ENCODE data around the gene ANKRD27. TPM values are rescaled to one million over a fixed set of nuclear protein-coding genes. Genes with fewer than 3 reads are reported as not detected.

ANKRD27 gene
- 37.0 and 40.2 TPM in 2 replicates for total RNA-seq (ENCODE audit: low replicate concordance)
- long read RNA-seq, full-length matches to known transcripts: 8 of 65 reads
- long read RNA-seq, partial matches to known transcripts: 31 of 65 reads
- long read RNA-seq, other reads (novel, unspliced or antisense): 26 of 65 reads

GRCh38 chr19:32674931-32675719, at the start of gene ANKRD27:
Gene ANKRD27 (minus strand): TSS chr19:32675180. CDS start chr19:32659015, 16,165 bp downstream.
- H3K27ac Mint-ChIP-seq: peak within 1 kb of the TSS; percentile 85
- peak; percentile 99 for DNase-seq (ENCODE audit: extremely low spot score, unreplicated experiment)
- peaks cover under 1% of the 10 kb centered on the region for H3K36me3 Mint-ChIP-seq
- TF ChIP-seq, protein P1, sequence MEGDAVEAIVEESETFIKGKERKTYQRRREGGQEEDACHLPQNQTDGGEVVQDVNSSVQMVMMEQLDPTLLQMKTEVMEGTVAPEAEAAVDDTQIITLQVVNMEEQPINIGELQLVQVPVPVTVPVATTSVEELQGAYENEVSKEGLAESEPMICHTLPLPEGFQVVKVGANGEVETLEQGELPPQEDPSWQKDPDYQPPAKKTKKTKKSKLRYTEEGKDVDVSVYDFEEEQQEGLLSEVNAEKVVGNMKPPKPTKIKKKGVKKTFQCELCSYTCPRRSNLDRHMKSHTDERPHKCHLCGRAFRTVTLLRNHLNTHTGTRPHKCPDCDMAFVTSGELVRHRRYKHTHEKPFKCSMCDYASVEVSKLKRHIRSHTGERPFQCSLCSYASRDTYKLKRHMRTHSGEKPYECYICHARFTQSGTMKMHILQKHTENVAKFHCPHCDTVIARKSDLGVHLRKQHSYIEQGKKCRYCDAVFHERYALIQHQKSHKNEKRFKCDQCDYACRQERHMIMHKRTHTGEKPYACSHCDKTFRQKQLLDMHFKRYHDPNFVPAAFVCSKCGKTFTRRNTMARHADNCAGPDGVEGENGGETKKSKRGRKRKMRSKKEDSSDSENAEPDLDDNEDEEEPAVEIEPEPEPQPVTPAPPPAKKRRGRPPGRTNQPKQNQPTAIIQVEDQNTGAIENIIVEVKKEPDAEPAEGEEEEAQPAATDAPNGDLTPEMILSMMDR (conservative IDR thresholded peaks at IDR 0.05): no peak
- H3K4me1 Mint-ChIP-seq (ENCODE audit: unreplicated experiment): peaks cover 15% of the 10 kb centered on the region
- peak within 1 kb of the TSS; percentile 96 for H3K4me3 Mint-ChIP-seq
- H3K27me3 Mint-ChIP-seq: peaks cover 12% of the 10 kb centered on the region
- no peaks in the 10 kb centered on the region for H3K9me3 Mint-ChIP-seq

GRCh38 chr19:32720936-32721250, 45.9 kb upstream of the ANKRD27 start:
- peaks cover 6% of the 10 kb centered on the region for H3K4me1 Mint-ChIP-seq (ENCODE audit: unreplicated experiment)
- TF ChIP-seq, protein P1 (conservative IDR thresholded peaks at IDR 0.05): no peak
- H3K36me3 Mint-ChIP-seq: peaks cover 4% of the 10 kb centered on the region
- H3K27ac Mint-ChIP-seq: no peak overlapping the region
- peaks cover 4% of the 10 kb centered on the region for H3K9me3 Mint-ChIP-seq
- no peak for DNase-seq (ENCODE audit: extremely low spot score, unreplicated experiment)
- no peaks in the 10 kb centered on the region for H3K27me3 Mint-ChIP-seq
- no peak overlapping the region for H3K4me3 Mint-ChIP-seq

DNA sequence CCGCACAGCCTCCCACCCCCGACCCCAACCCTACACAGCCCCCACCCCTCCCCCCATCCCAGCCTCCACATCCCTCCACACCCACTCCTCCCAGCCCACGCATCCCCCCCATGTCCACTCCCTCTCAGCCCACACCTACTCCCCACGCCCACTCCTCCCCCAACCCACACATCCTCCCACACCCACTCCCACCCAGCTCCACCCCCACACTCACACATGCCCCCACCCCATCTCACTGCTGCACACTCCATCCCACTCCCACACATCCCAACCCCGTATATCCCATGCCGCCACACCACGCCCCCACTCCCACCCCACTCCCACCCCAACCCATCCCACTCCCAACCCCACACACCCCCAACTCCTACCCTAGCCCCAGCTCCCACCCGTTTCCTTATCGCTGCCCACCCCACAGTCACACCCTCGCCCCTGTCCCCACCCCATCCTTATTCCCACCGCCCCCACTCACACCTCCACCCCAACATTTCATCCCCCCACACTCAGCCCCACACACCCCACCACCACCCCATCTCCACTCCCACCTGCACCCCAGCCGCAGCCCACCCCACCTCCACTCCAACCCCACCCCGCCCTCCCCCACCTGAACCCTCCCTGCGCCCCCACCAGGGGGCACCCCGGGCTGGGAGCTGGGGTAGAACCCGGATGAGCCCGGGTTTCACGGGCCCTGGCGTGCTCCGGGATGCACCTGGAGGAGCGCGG, 45.4 kb upstream of the ANKRD27 start:
- Mint-ChIP-seq H3K27ac (no peak overlapping the region), H3K4me1 (ENCODE audit: unreplicated experiment) (peaks cover 6% of the 10 kb centered on the region), H3K27me3 (no peaks in the 10 kb centered on the region), H3K4me3 (no peak overlapping the region), H3K36me3 (peaks cover 4% of the 10 kb centered on the region), H3K9me3 (peaks cover 4% of the 10 kb centered on the region)
- DNase-seq (ENCODE audit: extremely low spot score, unreplicated experiment): no peak
- TF ChIP-seq, protein P1 (conservative IDR thresholded peaks at IDR 0.05): no peak

GRCh38 chr19:32719611-32720059, 44.7 kb upstream of the ANKRD27 start, which contains the start of gene TDRD12:
Gene TDRD12 (plus strand): TSS chr19:32719767. CDS start chr19:32720073, 306 bp downstream.
- TF ChIP-seq, protein P1 (conservative IDR thresholded peaks at IDR 0.05): no peak
- H3K4me3 Mint-ChIP-seq: no peak within 1 kb of the TSS
- no peak for DNase-seq (ENCODE audit: extremely low spot score, unreplicated experiment)
- peak within 1 kb of the TSS; percentile 76 for H3K27ac Mint-ChIP-seq
- H3K36me3 Mint-ChIP-seq: peaks cover 7% of the 10 kb centered on the region
- H3K27me3 Mint-ChIP-seq: no peaks in the 10 kb centered on the region
- peaks cover 6% of the 10 kb centered on the region for H3K4me1 Mint-ChIP-seq (ENCODE audit: unreplicated experiment)
- H3K9me3 Mint-ChIP-seq: peaks cover 4% of the 10 kb centered on the region

DNA sequence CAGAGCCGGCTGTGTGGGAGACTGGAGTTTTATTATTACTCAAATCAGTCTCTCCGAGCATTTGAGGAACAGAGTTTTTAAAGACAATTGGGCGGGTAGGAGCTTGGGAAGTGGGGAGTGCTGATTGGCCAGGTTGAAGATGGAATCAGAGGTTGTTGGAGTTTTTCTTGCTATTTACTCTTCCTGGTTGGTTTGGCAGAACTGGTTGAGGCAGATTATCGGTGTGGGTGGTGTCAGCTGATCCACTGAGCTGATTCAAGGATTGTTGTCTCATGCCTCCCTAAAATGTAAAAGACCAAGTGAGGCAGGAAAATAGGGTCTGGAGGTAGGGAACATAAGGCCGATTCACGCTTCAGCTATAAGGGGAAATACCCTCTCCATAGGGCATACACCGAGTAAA, 43.3 kb upstream of the ANKRD27 start:
- H3K4me3 Mint-ChIP-seq: peak overlapping the region; percentile 52
- peaks cover 6% of the 10 kb centered on the region for H3K4me1 Mint-ChIP-seq (ENCODE audit: unreplicated experiment)
- H3K9me3 Mint-ChIP-seq: peaks cover 4% of the 10 kb centered on the region
- TF ChIP-seq, protein P1 (conservative IDR thresholded peaks at IDR 0.05): no peak
- no peak for DNase-seq (ENCODE audit: extremely low spot score, unreplicated experiment)
- no peaks in the 10 kb centered on the region for H3K27me3 Mint-ChIP-seq
- H3K36me3 Mint-ChIP-seq: peaks cover 8% of the 10 kb centered on the region
- H3K27ac Mint-ChIP-seq: peak overlapping the region; percentile 76

Measured in type B pancreatic cell (in vitro differentiated cells).